GM12801 (cell line): ENCODE measurements around the gene STRA6.

ENCODE experiments used
- CTCF ChIP-seq: IDR thresholded peaks from one replicate; pipeline ENCODE4 v1.5.1; 2011; ENCODE audit warnings: control low read depth; ENCODE audit not compliant: insufficient read length; ENCODE audit errors: extremely low read depth

The STRA6 gene

GRCh38 chr15:74215958-74216357 lies 13.4 kb upstream of the STRA6 start:
- TF ChIP-seq CTCF, result no peak

- no peak for TF ChIP-seq CTCF
Observed at GRCh38 chr15:74214324-74215021, 11.9 kb upstream of the STRA6 start.

- no peak for TF ChIP-seq CTCF
Observed at GRCh38 chr15:74213858-74214284, 11.3 kb upstream of the STRA6 start.

- no peak for TF ChIP-seq CTCF
Observed at GRCh38 chr15:74212494-74212893, 9.9 kb upstream of the STRA6 start.

GRCh38 chr15:74211656-74212055 lies 9.1 kb upstream of the STRA6 start:
- TF ChIP-seq CTCF, result no peak

- no peak for TF ChIP-seq CTCF
Observed at GRCh38 chr15:74210729-74211128, 8.1 kb upstream of the STRA6 start.

- TF ChIP-seq CTCF, result no peak
Observed at GRCh38 chr15:74209997-74210671, 7.5 kb upstream of the STRA6 start.
